Measurements from ENCODE around the gene RNU5B-1.

GRCh38 chr15:65305776-65306175 is 1.3 kb downstream of the RNU5B-1 start:
- no peak for TF ChIP-seq EZH2phosphoT487 (IDR thresholded peaks at IDR 0.05; ENCODE audit: insufficient read depth, low read depth)
- TF ChIP-seq EZH2 (IDR thresholded peaks at IDR 0.05; ENCODE audit: insufficient read depth, poor library complexity, severe bottlenecking) = no peak
